K562 (cell line): ENCODE measurements around the gene CLASP2. TPM values are rescaled to one million over a fixed set of nuclear protein-coding genes. Genes with fewer than 3 reads are reported as not detected.

Experiments
- ATAC-seq: fragments of 200-7000 bp; cut with Tn5 transposase; 3 replicates; pipeline ENCODE4 v1.9.1; 2020; ENCODE audit warnings: moderate library complexity
- BruUV-seq: library from RNA; stranded (reverse); fragments of 400-500 nt; replicated peaks from 2 replicates; lab custom pipeline; 2021; lab: Mats Ljungman, UMichigan
- CTCF ChIA-PET: fragments of 300-600 bp; formaldehyde crosslinking; extraction: SDS; loops from one replicate; lab custom pipeline; 2021; ENCODE audit warnings: low intra/inter-chr PET ratio; lab: Yijun Ruan, JAX
- POLR2A ChIA-PET: fragments of 300-600, 350-650 bp; sonication (Branson Sonifier 250); formaldehyde crosslinking; extraction: SDS; loops from one replicate; lab custom pipeline; 2021; ENCODE audit warnings: antibody characterized with exemption, inconsistent platforms; lab: Yijun Ruan, JAX
- DNase-seq, 4 experiments: peaks; one replicate each; pipeline versions ENCODE4 v3.0.0 to v3.0.0-alpha.2; 2011 to 2018; ENCODE audit warnings: low spot score in 3 of 4, mixed read lengths in 3 of 4; ENCODE audit errors: extremely low read depth in 1 of 4
- FAIRE-seq: peaks from 2 replicates; lab custom pipeline; 2011; peaks lifted over from hg19 to GRCh38; lab: Jason Lieb, UNC
- H2AFZ ChIP-seq: 2 replicates; pipeline ENCODE4 v1.6.0; 2011; ENCODE audit warnings: low read depth, low read length, control low read depth, inconsistent platforms
- H3K27ac ChIP-seq: fragments of 200-600 bp; 3 replicates; pipeline ENCODE4 v1.8.0; 2011; ENCODE audit warnings: low read depth, mild to moderate bottlenecking, control low read depth, inconsistent platforms, low read length, moderate library complexity, mixed read lengths; ENCODE audit errors: extremely low read depth
- H3K27me3 ChIP-seq, 2 experiments: fragments of 300-600 bp in 1 of 2; 2 replicates in 1 of 2; 3 replicates in 1 of 2; pipeline versions ENCODE4 v1.6.0 to v1.8.0; 2011; ENCODE audit warnings: inconsistent platforms in 2 of 2, low read length in 2 of 2, mild to moderate bottlenecking in 1 of 2, mixed read lengths in 1 of 2, moderate library complexity in 1 of 2; ENCODE audit not compliant: control insufficient read depth in 2 of 2, insufficient read depth in 2 of 2
- H3K36me3 ChIP-seq: fragments of 300-600 bp; 3 replicates; pipeline ENCODE4 v1.8.0; 2011; ENCODE audit warnings: mild to moderate bottlenecking, low read length, inconsistent platforms; ENCODE audit not compliant: control insufficient read depth, insufficient read depth
- H3K4me1 ChIP-seq, 2 experiments: fragments of 200-600 bp in 1 of 2; replicated peaks in 1 of 2; 2 replicates in 1 of 2; 3 replicates in 1 of 2; pipeline versions ENCODE4 v1.5.1 to v1.8.0; 2011; ENCODE audit warnings: inconsistent platforms in 2 of 2, low read length in 2 of 2, mild to moderate bottlenecking in 1 of 2, mixed read lengths in 1 of 2, moderate library complexity in 1 of 2; ENCODE audit not compliant: control insufficient read depth in 2 of 2, insufficient read depth in 2 of 2
- H3K4me2 ChIP-seq: 2 replicates; pipeline ENCODE4 v1.6.1; 2011; ENCODE audit warnings: low read length, control low read depth, inconsistent platforms, mixed read lengths; ENCODE audit not compliant: insufficient read depth
- H3K4me3 ChIP-seq: fragments of 200-600 bp; sonication (generic), shearing (Covaris generic); 2 replicates; pipeline ENCODE4 v1.5.1; 2016; ENCODE audit warnings: control low read depth, inconsistent platforms
- H3K79me2 ChIP-seq: fragments of 200-600 bp; 3 replicates; pipeline ENCODE4 v1.8.0; 2011; ENCODE audit warnings: low read length, inconsistent platforms; ENCODE audit not compliant: control insufficient read depth, insufficient read depth
- H3K9ac ChIP-seq, 2 experiments: 2 replicates each; pipeline versions ENCODE4 v1.6.0 to v1.6.1; 2011; ENCODE audit warnings: low read depth in 2 of 2, low read length in 2 of 2, control low read depth in 1 of 2, inconsistent platforms in 1 of 2, mild to moderate bottlenecking in 1 of 2, mixed read lengths in 1 of 2; ENCODE audit not compliant: insufficient read depth in 1 of 2
- H3K9me1 ChIP-seq: one replicate; pipeline ENCODE4 v1.6.0; 2011; ENCODE audit warnings: inconsistent platforms, mild to moderate bottlenecking, low read length, moderate library complexity; ENCODE audit not compliant: control insufficient read depth, insufficient read depth
- H3K9me3 ChIP-seq: replicated peaks from 2 replicates; pipeline ENCODE4 v1.5.1; 2011; ENCODE audit warnings: low read depth, low read length, inconsistent platforms; ENCODE audit not compliant: control insufficient read depth, insufficient read depth
- H4K20me1 ChIP-seq: replicated peaks from 2 replicates; pipeline ENCODE4 v1.6.1; 2011; ENCODE audit warnings: low read length, inconsistent platforms, mixed read lengths; ENCODE audit not compliant: control insufficient read depth, insufficient read depth
- FOXP1 ChIP-seq: sonication (generic); formaldehyde crosslinking; IDR thresholded peaks from 2 replicates; pipeline ENCODE4 v1.8.0; 2022; ENCODE audit warnings: mild to moderate bottlenecking, missing genetic modification reagents
- HDAC3 ChIP-seq: fragments of 450-650 bp; IDR thresholded peaks from 2 replicates; pipeline ENCODE4 v1.6.1; 2018; ENCODE audit warnings: borderline replicate concordance, mild to moderate bottlenecking, moderate library complexity; ENCODE audit not compliant: partially characterized antibody
- RUNX1 ChIP-seq: sonication (generic); IDR thresholded peaks from 2 replicates; pipeline ENCODE4 v1.6.1; 2016; ENCODE audit warnings: antibody characterized with exemption, low read depth
- ZFX ChIP-seq: sonication (generic); formaldehyde crosslinking; IDR thresholded peaks from 2 replicates; pipeline ENCODE4 v1.8.0; 2022; ENCODE audit warnings: mild to moderate bottlenecking, missing genetic modification reagents, moderate library complexity
- WGBS: fragments of 100-300 bp; shearing (Covaris generic); methylation state at CpG from one replicate; pipeline ENCODE4 v1.1.6; 2016; ENCODE audit warnings: low coverage, mixed read lengths; ENCODE audit not compliant: insufficient coverage; ENCODE audit errors: missing lambda C conversion rate; 5-methylcytosine and 5-hydroxymethylcytosine counted together
- in situ Hi-C: fragments of 300-500 bp; cut with MboI; formaldehyde crosslinking; loops from 4 replicates; pipeline ENCODE4 v1.15.0; 2018; ENCODE audit warnings: inconsistent platforms, mixed read lengths
- intact Hi-C: fragments of 100-400 bp; cut with micrococcal nuclease; formaldehyde crosslinking; loops from 2 replicates; pipeline ENCODE4 v1.14.2; 2022
- polyA plus RNA-seq, 8 experiments: library from polyadenylated mRNA; depleted of rRNA in 4 of 8; stranded (reverse) in 5 of 8; unstranded in 3 of 8; fragments of >200 nt; fragmentation: Nextera tagmentation in 2 of 8; fragmentation: Illumina TruSeq in 1 of 8; extraction: Ambion mirVana in 2 of 8; extraction: Trizol in 1 of 8; gene quantifications; 2 replicates each; pipeline versions ENCODE4 v1.2.1 to v1.2.3, GENCODE V29; 2011 to 2014; ENCODE audit warnings: inconsistent platforms in 1 of 8, missing spikeins in 1 of 8
- total RNA-seq, 7 experiments: library from RNA; depleted of rRNA in 6 of 7; stranded (reverse); fragments of >200 nt in 6 of 7; fragmentation: Illumina TruSeq in 2 of 7; extraction: Trizol in 2 of 7; gene quantifications; 2 replicates each; pipeline versions ENCODE4 v1.2.1 to v1.2.3, GENCODE V29; 2011 to 2021; ENCODE audit warnings: low replicate concordance in 1 of 7
- TF ChIP-seq, protein P1 (sequence below): fragments of 250-450 bp; sonication (Bioruptor Pico); IDR thresholded peaks from 2 replicates; pipeline ENCODE4 v1.5.0; 2021; ENCODE audit warnings: mild to moderate bottlenecking, moderate library complexity
- TF ChIP-seq, protein P2 (sequence below), 2 experiments: fragments of 450-650 bp in 1 of 2; IDR thresholded peaks; 2 replicates each; pipeline ENCODE4 v1.6.1; 2011 to 2017; ENCODE audit warnings: low read depth in 2 of 2, antibody characterized with exemption in 1 of 2, borderline replicate concordance in 1 of 2, low read length in 1 of 2, mild to moderate bottlenecking in 1 of 2, mixed read lengths in 1 of 2; ENCODE audit not compliant: control insufficient read depth in 1 of 2

Gene CLASP2
- total and polyA plus RNA-seq, 9 of the 15 experiments (the other 6 are each of a cell fraction or from before 2014, with no cell fraction given) = 13.5 to 107 (median 71.8) TPM

- Histone ChIP-seq H3K27ac (no peak overlapping the region), H2AFZ (no peak overlapping the region), H3K79me2 (no peaks in the 10 kb centered on the region), H3K4me1 (no peaks in the 10 kb centered on the region), H3K27me3 (no peaks in the 10 kb centered on the region), H3K4me3 (no peak overlapping the region), H3K9me1 (no peaks in the 10 kb centered on the region), H3K4me2 (no peak overlapping the region), H3K36me3 (peaks cover 23% of the 10 kb centered on the region; the same call in 2 of the 3 replicates), H4K20me1 (no peaks in the 10 kb centered on the region), H3K9me3 (no peaks in the 10 kb centered on the region), H3K9ac (no peak overlapping the region)
- CTCF ChIA-PET = no interaction called here
- intact Hi-C loops = no loop called here
- in situ Hi-C loops = no loop called here
- ATAC-seq (no peak), FAIRE-seq (no peak), DNase-seq (no peak)
- TF ChIP-seq, protein P1, sequence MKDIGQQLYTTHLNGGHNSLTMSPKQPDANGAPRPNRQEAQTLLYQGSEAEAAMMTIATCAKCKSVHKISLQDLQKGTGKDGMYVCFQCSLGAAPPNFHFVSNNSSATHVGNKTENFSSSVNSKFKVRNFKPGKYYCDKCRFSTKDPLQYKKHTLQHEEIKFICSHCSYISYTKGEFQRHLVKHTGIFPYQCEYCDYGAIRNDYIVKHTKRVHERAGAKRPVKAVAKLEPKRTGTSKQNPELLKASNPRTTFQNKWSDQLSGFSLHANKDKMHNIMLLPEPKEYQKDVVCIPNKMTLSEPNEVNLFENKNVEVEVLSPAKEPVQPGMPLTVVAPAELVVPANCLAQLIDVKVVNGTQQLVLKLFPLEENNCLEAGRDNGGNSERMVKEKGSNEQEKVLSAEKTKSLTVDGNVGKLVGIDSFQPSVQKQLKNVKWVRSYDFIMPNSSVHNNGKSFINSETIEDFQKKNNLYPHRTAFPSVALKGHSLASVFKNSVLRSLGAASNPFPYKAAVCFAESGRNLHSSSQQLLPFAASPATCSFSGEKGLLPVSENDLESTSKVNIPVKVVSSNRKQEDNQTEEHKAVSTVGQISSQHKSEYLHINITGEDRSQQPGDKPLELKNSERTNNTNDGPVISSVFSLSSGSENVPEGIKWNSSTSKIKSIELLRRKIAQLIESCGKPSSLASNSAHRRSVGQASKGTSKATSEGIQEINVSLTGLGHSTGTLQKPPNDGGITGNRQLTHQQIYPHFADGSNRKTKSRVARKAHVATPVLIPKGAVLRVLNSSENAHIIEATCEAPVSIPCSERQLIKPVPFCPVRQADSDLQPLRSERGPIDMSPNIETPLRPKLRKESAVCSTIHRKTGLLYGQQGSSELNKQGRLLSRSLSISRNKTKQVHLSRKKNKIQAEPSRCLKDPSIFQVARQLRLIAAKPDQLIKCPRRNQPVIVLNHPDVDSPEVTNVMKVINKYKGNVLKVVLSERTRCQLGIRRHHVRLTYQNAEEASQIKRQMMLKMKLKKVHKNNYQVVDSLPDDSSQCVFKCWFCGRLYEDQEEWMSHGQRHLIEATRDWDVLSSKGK (CRISPR knock-in tag) = no peak
- TF ChIP-seq ZFX (CRISPR knock-in tag) (no peak), RUNX1 (no peak), HDAC3 (no peak), FOXP1 (CRISPR knock-in tag) (no peak)
- TF ChIP-seq, protein P2, sequence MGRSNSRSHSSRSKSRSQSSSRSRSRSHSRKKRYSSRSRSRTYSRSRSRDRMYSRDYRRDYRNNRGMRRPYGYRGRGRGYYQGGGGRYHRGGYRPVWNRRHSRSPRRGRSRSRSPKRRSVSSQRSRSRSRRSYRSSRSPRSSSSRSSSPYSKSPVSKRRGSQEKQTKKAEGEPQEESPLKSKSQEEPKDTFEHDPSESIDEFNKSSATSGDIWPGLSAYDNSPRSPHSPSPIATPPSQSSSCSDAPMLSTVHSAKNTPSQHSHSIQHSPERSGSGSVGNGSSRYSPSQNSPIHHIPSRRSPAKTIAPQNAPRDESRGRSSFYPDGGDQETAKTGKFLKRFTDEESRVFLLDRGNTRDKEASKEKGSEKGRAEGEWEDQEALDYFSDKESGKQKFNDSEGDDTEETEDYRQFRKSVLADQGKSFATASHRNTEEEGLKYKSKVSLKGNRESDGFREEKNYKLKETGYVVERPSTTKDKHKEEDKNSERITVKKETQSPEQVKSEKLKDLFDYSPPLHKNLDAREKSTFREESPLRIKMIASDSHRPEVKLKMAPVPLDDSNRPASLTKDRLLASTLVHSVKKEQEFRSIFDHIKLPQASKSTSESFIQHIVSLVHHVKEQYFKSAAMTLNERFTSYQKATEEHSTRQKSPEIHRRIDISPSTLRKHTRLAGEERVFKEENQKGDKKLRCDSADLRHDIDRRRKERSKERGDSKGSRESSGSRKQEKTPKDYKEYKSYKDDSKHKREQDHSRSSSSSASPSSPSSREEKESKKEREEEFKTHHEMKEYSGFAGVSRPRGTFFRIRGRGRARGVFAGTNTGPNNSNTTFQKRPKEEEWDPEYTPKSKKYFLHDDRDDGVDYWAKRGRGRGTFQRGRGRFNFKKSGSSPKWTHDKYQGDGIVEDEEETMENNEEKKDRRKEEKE (IDR thresholded peaks at IDR 0.05; ENCODE audit: borderline replicate concordance in 1 of 2, control insufficient read depth in 1 of 2, low read depth in 2 of 2, low read length in 1 of 2) = no peak
- no TSS peak for BruUV-seq
- 84% methylated on average over 2 of the region's 2 CpGs for WGBS
- POLR2A ChIA-PET = interaction anchor here (0.8 kb wide), 1 partner anchor 8 kb away, joined by 3 read pairs; no protein-coding TSS in a partner anchor
These were observed 221.6 kb downstream of the CLASP2 start for GRCh38 chr3:33496449-33496848.
